Naive thymus-derived CD8-positive, alpha-beta T cell (primary cell): ENCODE results near the gene ASTN2. TPM values are rescaled to one million over a fixed set of nuclear protein-coding genes. Genes with fewer than 3 reads are reported as not detected.
"Not testable (repeated sequence)": the region's sequence is repeated elsewhere in the genome, so short reads cannot be mapped to it uniquely, and the experiment has no call there.

Experiments used
- ATAC-seq, 2 donors: fragments of 150-1000 bp; cut with Tn5 transposase in 1 of 2; sonication (Bioruptor Pico), chemical (Tn5 transposase) in 1 of 2; 1 replicate in 1 of 2; 2 replicates in 1 of 2; pipeline ENCODE4 v1.10.0; 2021; ENCODE audit warnings: mild to moderate bottlenecking in 2 of 2, moderate library complexity in 2 of 2
- POLR2A ChIA-PET: fragments of 350-600 bp; sonication (Branson Sonifier 250); formaldehyde crosslinking; loops from one replicate; lab custom pipeline; 2021; ENCODE audit warnings: antibody characterized with exemption; lab: Charles Lee
- DNase-seq, 10 donors: peaks; one replicate each; pipeline versions ENCODE4 v3.0.0 to v3.0.0-alpha.2; 2020 to 2022
- H3K27ac Mint-ChIP-seq, 10 donors: one replicate each; pipeline ENCODE4 v1.8.0; 2020 to 2022; ENCODE audit warnings: mild to moderate bottlenecking in 10 of 10, mixed read lengths in 10 of 10, moderate library complexity in 4 of 10, inconsistent platforms in 1 of 10
- H3K27me3 Mint-ChIP-seq, 5 donors: one replicate each; pipeline ENCODE4 v1.8.0; 2021 to 2022; ENCODE audit warnings: mixed read lengths in 5 of 5
- H3K36me3 Mint-ChIP-seq, 3 donors: one replicate each; pipeline ENCODE4 v1.8.0; 2020 to 2022; ENCODE audit warnings: mixed read lengths in 3 of 3, mild to moderate bottlenecking in 2 of 3, inconsistent platforms in 1 of 3
- H3K4me1 Mint-ChIP-seq, 4 donors: one replicate each; pipeline ENCODE4 v1.8.0; 2021 to 2022; ENCODE audit warnings: mixed read lengths in 4 of 4
- H3K4me3 Mint-ChIP-seq, 10 donors: one replicate each; pipeline ENCODE4 v1.8.0; 2020 to 2022; ENCODE audit warnings: mild to moderate bottlenecking in 10 of 10, mixed read lengths in 10 of 10, moderate library complexity in 6 of 10, inconsistent platforms in 1 of 10
- H3K9me3 Mint-ChIP-seq, 9 donors: one replicate each; pipeline ENCODE4 v1.8.0; 2020 to 2022; ENCODE audit warnings: mixed read lengths in 9 of 9, mild to moderate bottlenecking in 3 of 9, inconsistent platforms in 1 of 9, moderate library complexity in 1 of 9
- polyA plus RNA-seq, 3 donors: library from polyadenylated mRNA; unstranded; fragments of 300-500 nt; fragmentation: Illumina TruSeq; gene quantifications; one replicate each; pipeline ENCODE4 v1.2.3, GENCODE V29; 2021
- total RNA-seq, 8 experiments: library from RNA in 2 of 8; stranded (reverse) in 2 of 8; gene quantifications; one replicate each; pipeline ENCODE4 v1.2.3 and lab custom pipeline; 2021 to 2026

The ASTN2 gene
- total and polyA plus RNA-seq, 5 experiments from 2014 or later = 1.2 to 3.8 (median 3.2) TPM

- no peak overlapping the region for H3K27ac Mint-ChIP-seq
- H3K36me3 Mint-ChIP-seq = no peaks in the 10 kb centered on the region
- peaks cover 0 to 2% (median 0%) of the 10 kb centered on the region in 5 donors for H3K27me3 Mint-ChIP-seq
Observed at GRCh38 chr9:116842658-116843057, 572.2 kb downstream of the ASTN2 start.

GRCh38 chr9:116838468-116838867 lies 576.4 kb downstream of the ASTN2 start:
- ATAC-seq, POLR2A ChIA-PET, H3K9me3 Mint-ChIP-seq, H3K4me3 Mint-ChIP-seq, H3K4me1 Mint-ChIP-seq, DNase-seq, H3K36me3 Mint-ChIP-seq: not testable (repeated sequence)
- H3K27ac Mint-ChIP-seq = peak overlapping the region in 1 of 10 donors; percentile 27
- peaks cover 0 to 14% (median 3%) of the 10 kb centered on the region in 5 donors for H3K27me3 Mint-ChIP-seq

More at GRCh38 chr9:116842658-116843057, 572.2 kb downstream of the ASTN2 start:
- POLR2A ChIA-PET = no interaction called here
- no peak for ATAC-seq
- Mint-ChIP-seq H3K9me3 (peaks cover 0 to 8% (median 0%) of the 10 kb centered on the region in 9 donors), H3K4me3 (no peak overlapping the region), H3K4me1 (no peaks in the 10 kb centered on the region)
- DNase-seq = no peak

GRCh38 chr9:116837018-116837989 lies 577.6 kb downstream of the ASTN2 start:
- ATAC-seq (no peak), DNase-seq (no peak)
- POLR2A ChIA-PET = no interaction called here
- H3K9me3 Mint-ChIP-seq = peaks cover 0 to 6% (median 0%) of the 10 kb centered on the region in 9 donors
- H3K27ac Mint-ChIP-seq = no peak overlapping the region
- no peak overlapping the region for H3K4me3 Mint-ChIP-seq
- no peaks in the 10 kb centered on the region for H3K36me3 Mint-ChIP-seq
- H3K27me3 Mint-ChIP-seq = peaks cover 0 to 14% (median 3%) of the 10 kb centered on the region in 5 donors
- no peaks in the 10 kb centered on the region for H3K4me1 Mint-ChIP-seq

- DNase-seq, H3K27ac Mint-ChIP-seq, ATAC-seq, H3K4me1 Mint-ChIP-seq, H3K27me3 Mint-ChIP-seq, H3K4me3 Mint-ChIP-seq, POLR2A ChIA-PET, H3K36me3 Mint-ChIP-seq: not testable (repeated sequence)
- H3K9me3 Mint-ChIP-seq = peaks cover 0 to 11% (median 0%) of the 10 kb centered on the region in 9 donors
Observed at GRCh38 chr9:116830321-116830720, 584.5 kb downstream of the ASTN2 start.

GRCh38 chr9:116821633-116822229 lies 593.1 kb downstream of the ASTN2 start:
- Mint-ChIP-seq H3K4me1 (no peaks in the 10 kb centered on the region), H3K36me3 (no peaks in the 10 kb centered on the region), H3K4me3 (no peak overlapping the region), H3K27ac (peak overlapping the region in 1 of 10 donors; percentile 40), H3K9me3 (peaks cover 0 to 4% (median 0%) of the 10 kb centered on the region in 9 donors), H3K27me3 (peaks cover 0 to 12% (median 4%) of the 10 kb centered on the region in 5 donors)
- POLR2A ChIA-PET = no interaction called here
- no peak for ATAC-seq
- no peak for DNase-seq

- no peaks in the 10 kb centered on the region for H3K4me1 Mint-ChIP-seq
- H3K27ac Mint-ChIP-seq = no peak overlapping the region
- no peaks in the 10 kb centered on the region for H3K36me3 Mint-ChIP-seq
- DNase-seq (no peak), ATAC-seq (no peak)
- H3K9me3 Mint-ChIP-seq = peaks cover 0 to 4% (median 0%) of the 10 kb centered on the region in 9 donors
- POLR2A ChIA-PET = no interaction called here
- peaks cover 0 to 14% (median 5%) of the 10 kb centered on the region in 5 donors for H3K27me3 Mint-ChIP-seq
- no peak overlapping the region for H3K4me3 Mint-ChIP-seq
Observed at GRCh38 chr9:116819116-116819515, 595.7 kb downstream of the ASTN2 start.

GRCh38 chr9:116817762-116818161 lies 597.1 kb downstream of the ASTN2 start:
- no peaks in the 10 kb centered on the region for H3K4me1 Mint-ChIP-seq
- POLR2A ChIA-PET = interaction anchor here (0.7 kb wide), 1 partner anchor 8 kb away, joined by 3 read pairs; no protein-coding TSS in a partner anchor
- H3K27me3 Mint-ChIP-seq = peaks cover 2 to 14% (median 9%) of the 10 kb centered on the region in 5 donors
- no peak overlapping the region for H3K4me3 Mint-ChIP-seq
- ATAC-seq (no peak), DNase-seq (no peak)
- H3K9me3 Mint-ChIP-seq = peaks cover 0 to 4% (median 0%) of the 10 kb centered on the region in 9 donors
- no peak overlapping the region for H3K27ac Mint-ChIP-seq
- no peaks in the 10 kb centered on the region for H3K36me3 Mint-ChIP-seq

GRCh38 chr9:116816484-116816883 lies 598.4 kb downstream of the ASTN2 start:
- H3K4me1 Mint-ChIP-seq = no peaks in the 10 kb centered on the region
- peaks cover 6 to 21% (median 17%) of the 10 kb centered on the region in 5 donors for H3K27me3 Mint-ChIP-seq
- ATAC-seq (no peak), DNase-seq (no peak)
- peaks cover 0 to 2% (median 0%) of the 10 kb centered on the region in 9 donors for H3K9me3 Mint-ChIP-seq
- H3K36me3 Mint-ChIP-seq = no peaks in the 10 kb centered on the region
- H3K4me3 Mint-ChIP-seq = no peak overlapping the region
- POLR2A ChIA-PET = no interaction called here
- H3K27ac Mint-ChIP-seq = no peak overlapping the region

- Mint-ChIP-seq H3K36me3 (no peaks in the 10 kb centered on the region), H3K9me3 (peaks cover 0 to 2% (median 0%) of the 10 kb centered on the region in 9 donors), H3K4me3 (no peak overlapping the region), H3K4me1 (no peaks in the 10 kb centered on the region), H3K27ac (no peak overlapping the region), H3K27me3 (peaks cover 6 to 21% (median 13%) of the 10 kb centered on the region in 5 donors)
- POLR2A ChIA-PET = no interaction called here
- DNase-seq = no peak
- no peak for ATAC-seq
Observed at GRCh38 chr9:116815835-116816234, 599.0 kb downstream of the ASTN2 start.

- H3K9me3 Mint-ChIP-seq = peaks cover 0 to 2% (median 0%) of the 10 kb centered on the region in 9 donors
- no peak overlapping the region for H3K4me3 Mint-ChIP-seq
- no peaks in the 10 kb centered on the region for H3K4me1 Mint-ChIP-seq
- H3K27me3 Mint-ChIP-seq = peaks cover 6 to 22% (median 13%) of the 10 kb centered on the region in 5 donors
- H3K36me3 Mint-ChIP-seq = no peaks in the 10 kb centered on the region
- H3K27ac Mint-ChIP-seq = no peak overlapping the region
- DNase-seq = no peak
- POLR2A ChIA-PET = no interaction called here
- no peak for ATAC-seq
Observed at GRCh38 chr9:116813031-116813300, 601.9 kb downstream of the ASTN2 start.

- DNase-seq (no peak), ATAC-seq (no peak)
- Mint-ChIP-seq H3K27me3 (peaks cover 6 to 22% (median 13%) of the 10 kb centered on the region in 5 donors), H3K4me1 (no peaks in the 10 kb centered on the region), H3K4me3 (no peak overlapping the region), H3K27ac (no peak overlapping the region), H3K36me3 (no peaks in the 10 kb centered on the region), H3K9me3 (peaks cover 0 to 2% (median 0%) of the 10 kb centered on the region in 9 donors)
- POLR2A ChIA-PET = no interaction called here
Observed at GRCh38 chr9:116812231-116813030, 602.4 kb downstream of the ASTN2 start.

- no peak overlapping the region for H3K4me3 Mint-ChIP-seq
- POLR2A ChIA-PET = no interaction called here
- DNase-seq (no peak), ATAC-seq (no peak)
- peaks cover 6 to 22% (median 11%) of the 10 kb centered on the region in 5 donors for H3K27me3 Mint-ChIP-seq
- peaks cover 0 to 4% (median 0%) of the 10 kb centered on the region in 9 donors for H3K9me3 Mint-ChIP-seq
- H3K27ac Mint-ChIP-seq = no peak overlapping the region
- no peaks in the 10 kb centered on the region for H3K4me1 Mint-ChIP-seq
- H3K36me3 Mint-ChIP-seq = no peaks in the 10 kb centered on the region
Observed at GRCh38 chr9:116809656-116810055, 605.2 kb downstream of the ASTN2 start.
